OCI-M2 (cell line): ENCODE results near the gene ACAA2.
"Not testable (repeated sequence)": the region's sequence is repeated elsewhere in the genome, so short reads cannot be mapped to it uniquely, and the experiment has no call there.

Experiments
- DNase-seq: peaks from one replicate; lab custom pipeline; 2025; ENCODE audit not compliant: unreplicated experiment; lab: John Stamatoyannopoulos, UW

ACAA2 gene

DNA sequence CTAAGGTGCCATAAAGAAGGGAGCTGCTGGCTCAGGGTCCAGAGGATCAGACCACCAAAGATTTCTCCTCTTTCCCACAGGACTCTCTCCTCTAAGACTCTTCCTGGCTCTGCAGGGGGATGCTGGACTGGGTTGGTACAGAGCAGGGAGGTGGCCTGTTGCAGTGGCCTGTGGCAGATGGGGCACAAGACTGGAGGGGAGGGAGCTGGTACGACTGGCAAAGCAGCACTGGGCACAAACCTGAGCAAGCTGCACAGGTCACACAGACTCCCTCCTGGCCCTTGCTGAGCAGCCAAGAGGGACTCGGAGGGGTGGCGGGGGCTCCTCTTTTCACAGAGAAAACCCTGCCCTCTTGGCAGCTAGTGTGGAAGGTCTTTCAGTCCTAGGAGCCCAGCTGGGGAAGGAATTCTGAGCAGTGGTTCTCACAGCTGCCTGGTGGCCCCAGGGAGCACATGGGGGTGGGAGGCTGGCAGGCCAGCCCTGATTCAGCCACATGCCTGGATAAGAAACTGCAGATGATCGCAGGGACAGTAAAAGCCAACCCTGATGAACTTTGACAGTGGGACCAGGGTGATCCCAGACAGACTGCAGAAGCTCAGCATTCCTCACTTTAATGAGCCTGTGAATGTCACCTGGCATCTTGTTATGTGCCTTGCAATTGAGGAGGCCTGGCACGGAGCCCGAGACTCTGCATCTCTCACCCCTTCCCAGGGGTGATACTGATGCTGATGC is 32.5 kb upstream of the ACAA2 start:
- DNase-seq: no peak

DNA sequence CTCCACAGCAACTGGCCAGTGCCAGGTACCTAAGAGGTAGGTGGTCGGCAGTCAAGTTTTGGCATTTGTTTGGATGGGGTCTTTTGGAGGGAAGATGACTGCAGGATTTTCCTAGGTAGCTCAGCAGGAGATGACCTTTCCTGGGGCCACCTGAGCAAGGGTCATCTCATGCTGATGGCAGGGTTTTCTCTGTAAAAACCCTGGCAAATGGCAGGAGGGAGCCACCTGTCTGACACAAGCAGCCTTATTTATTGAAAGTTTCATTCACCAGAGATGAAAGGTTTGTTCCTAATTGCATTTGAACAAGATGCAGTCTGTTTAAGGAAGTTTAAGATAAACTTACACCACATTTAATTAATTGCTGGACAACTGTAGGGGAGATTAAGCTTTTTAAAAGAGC is 31.6 kb upstream of the ACAA2 start:
- no peak for DNase-seq

- no peak for DNase-seq
Measured at GRCh38 chr18:49843778-49844625, 30.7 kb upstream of the ACAA2 start.

- DNase-seq: no peak
Measured at GRCh38 chr18:49843131-49843530, 29.8 kb upstream of the ACAA2 start.

- no peak for DNase-seq
Measured at GRCh38 chr18:49842656-49843055, 29.3 kb upstream of the ACAA2 start.

- no peak for DNase-seq
Measured at GRCh38 chr18:49841236-49842217, 28.2 kb upstream of the ACAA2 start.

DNA sequence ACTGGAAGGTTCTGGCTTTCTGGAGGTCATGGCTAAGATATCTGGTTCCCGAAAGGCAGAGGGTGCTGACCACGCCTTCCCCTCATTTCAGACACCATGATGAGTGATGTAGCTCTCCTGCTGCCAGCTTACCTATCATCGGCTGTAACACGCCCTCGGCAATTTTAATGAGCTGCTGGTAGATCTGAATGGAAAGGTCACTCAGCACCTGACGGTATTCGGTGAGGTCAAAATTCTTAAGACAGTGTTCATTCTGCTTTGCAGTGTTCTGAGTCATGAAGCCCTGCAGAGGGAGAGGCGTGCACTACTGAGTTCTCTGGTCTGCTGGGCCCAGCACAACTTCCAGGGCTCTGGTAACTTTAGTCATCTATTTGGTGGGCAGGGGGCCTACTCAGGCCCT is 25.7 kb upstream of the ACAA2 start:
- no peak for DNase-seq

GRCh38 chr18:49838381-49838780 is 25.0 kb upstream of the ACAA2 start:
- no peak for DNase-seq

DNA sequence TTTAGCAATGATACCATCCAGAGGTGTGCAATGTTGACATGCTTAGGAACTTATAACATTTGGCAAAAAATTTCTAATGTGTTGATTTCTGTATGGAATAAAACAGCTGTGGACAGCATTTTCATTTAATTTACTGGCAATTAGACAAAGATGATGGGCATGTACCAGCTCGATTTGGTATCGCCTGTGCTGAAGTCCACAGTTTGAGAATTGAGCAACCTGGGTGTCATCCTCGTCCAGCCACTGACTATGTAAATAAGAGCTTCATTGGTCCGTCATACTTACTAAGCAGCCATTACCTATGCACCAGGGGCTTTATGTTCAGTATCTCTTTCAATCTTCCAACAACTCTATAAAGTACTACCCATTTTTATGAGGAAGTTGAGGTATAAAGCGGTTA is 24.6 kb upstream of the ACAA2 start:
- DNase-seq: no peak

DNA sequence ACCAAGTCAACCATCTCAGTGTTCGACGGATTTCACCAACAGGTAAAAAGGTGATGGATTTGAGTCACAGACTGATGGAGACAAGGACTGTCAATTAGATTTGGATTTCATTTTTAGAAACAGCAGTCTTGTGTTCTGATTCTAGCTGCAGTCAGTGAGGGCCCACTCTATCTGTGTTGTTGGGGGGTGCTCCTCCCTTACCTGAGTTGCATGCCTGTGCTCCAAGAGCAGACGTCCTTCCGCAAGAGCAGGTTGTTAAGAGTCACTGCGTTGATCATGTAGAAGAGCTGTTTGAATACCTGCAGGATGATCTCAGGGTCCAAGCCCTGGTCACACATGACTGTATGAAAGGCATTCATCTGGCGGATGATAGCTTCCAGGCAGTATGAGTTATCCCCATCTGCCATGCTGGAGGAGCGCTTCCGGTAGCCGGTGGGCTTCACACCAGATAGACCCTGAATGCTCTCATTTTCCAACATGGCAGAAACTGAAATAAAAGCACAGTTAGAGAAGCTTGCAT is 24.0 kb upstream of the ACAA2 start:
- DNase-seq: not testable (repeated sequence)

GRCh38 chr18:49835405-49835804 is 22.1 kb upstream of the ACAA2 start:
- DNase-seq: no peak

GRCh38 chr18:49834258-49834657 is 20.9 kb upstream of the ACAA2 start:
- DNase-seq: no peak

DNA sequence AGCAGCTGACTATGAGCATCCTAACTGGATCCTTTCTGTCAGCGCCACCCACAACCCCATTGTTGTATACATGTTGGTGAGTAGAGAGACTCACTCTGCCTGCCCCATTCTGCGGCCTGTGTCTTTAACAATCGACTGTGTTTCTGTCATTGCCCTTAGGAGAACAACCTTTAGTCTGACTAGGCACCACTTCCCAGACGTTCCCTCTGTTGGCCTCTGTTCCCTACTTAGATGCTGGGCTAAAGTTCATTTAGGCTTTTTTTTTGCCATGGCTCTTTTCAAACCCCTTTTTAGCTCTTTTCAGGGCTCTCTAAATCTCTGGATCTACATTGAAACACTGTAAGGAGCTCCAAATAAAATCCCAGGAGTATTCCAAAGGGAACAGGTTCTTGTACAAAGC is 20.5 kb upstream of the ACAA2 start:
- DNase-seq: no peak

DNA sequence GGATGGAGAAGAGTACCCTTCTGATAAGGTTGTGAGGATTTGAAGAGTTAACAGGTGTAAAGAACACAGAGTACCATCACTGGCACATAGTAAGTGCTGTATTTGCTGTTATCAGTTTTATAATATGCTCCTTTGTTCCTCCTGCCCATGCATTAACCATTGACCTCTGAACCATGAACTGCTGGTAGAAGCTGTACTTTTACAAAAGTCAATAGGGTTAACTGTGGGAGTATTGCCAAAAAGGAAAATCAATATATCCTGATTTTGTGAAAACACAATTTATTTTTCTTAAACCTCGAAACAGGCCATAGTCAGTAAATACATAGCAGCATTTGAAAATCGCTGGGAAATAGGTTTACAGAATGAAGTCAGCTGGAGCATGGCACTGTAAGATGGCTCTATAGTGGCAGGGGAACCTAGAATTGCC is 18.9 kb upstream of the ACAA2 start:
- no peak for DNase-seq

DNA sequence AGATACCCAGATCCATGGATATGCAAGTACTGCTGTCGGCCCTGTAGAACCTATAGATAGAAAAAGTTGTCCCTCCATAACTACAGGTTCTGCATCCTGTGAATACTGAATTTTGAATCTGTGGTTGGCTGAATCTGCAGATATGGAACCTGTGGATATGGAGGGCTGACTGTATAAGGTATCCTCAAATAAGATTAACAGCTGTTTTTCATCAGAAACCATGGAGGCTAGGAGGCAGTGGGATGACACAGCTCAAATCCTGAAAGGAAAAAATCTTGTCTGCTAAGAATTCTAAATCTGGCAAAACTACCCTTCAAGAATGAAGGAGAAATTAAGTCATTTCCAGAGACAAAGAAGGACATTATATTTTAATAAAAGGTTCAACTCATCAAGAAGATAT is 14.7 kb upstream of the ACAA2 start:
- DNase-seq: no peak

GRCh38 chr18:49819823-49820671 is 6.7 kb upstream of the ACAA2 start:
- no peak for DNase-seq

- DNase-seq: no peak
Measured at GRCh38 chr18:49819071-49819662, 5.8 kb upstream of the ACAA2 start.

DNA sequence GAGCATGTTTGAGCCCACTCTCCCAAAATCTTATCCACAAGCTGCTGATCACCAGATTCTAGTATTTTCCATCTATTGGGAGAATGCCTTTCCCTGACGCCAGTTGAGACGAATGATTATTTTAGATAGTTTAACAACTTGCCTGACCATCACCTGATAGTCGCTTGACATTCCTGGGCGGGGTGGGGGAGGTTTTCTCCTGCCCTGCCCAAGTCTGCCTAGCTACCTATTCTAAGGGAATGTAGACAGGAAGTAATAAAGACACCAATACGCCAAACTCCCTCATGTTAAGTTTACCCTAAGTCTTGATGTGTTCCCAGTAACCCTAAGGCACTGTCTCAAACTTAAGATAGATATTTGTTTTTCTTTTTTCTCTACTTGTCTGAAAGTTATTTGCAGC is 4.6 kb upstream of the ACAA2 start:
- no peak for DNase-seq

GRCh38 chr18:49815927-49816326 is 2.6 kb upstream of the ACAA2 start:
- DNase-seq: no peak

DNA sequence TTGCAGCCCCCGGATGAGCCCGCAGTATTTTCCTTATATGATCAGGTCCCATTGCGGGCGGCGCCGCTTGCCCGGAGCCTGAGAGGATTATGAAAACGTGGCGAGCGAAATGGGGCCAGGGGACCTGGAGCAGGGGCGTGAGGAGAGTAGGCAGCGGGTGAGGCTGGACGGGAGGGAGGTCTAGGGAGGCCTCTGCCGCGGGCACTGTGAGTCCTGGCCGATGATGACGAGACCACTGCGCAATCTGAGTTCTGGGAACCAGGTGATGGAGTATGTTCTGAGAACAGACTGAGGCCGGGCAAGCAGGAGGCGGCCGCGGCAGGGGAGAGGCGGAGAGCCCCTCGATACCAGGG is 790 bp upstream of the ACAA2 start:
- DNase-seq: no peak
